ENCODE data around the gene DGCR8. TPM values are rescaled to one million over a fixed set of nuclear protein-coding genes. Genes with fewer than 3 reads are reported as not detected.

The DGCR8 gene
- total RNA-seq, 1 donor from 2014 or later = 29.0 TPM

DNA sequence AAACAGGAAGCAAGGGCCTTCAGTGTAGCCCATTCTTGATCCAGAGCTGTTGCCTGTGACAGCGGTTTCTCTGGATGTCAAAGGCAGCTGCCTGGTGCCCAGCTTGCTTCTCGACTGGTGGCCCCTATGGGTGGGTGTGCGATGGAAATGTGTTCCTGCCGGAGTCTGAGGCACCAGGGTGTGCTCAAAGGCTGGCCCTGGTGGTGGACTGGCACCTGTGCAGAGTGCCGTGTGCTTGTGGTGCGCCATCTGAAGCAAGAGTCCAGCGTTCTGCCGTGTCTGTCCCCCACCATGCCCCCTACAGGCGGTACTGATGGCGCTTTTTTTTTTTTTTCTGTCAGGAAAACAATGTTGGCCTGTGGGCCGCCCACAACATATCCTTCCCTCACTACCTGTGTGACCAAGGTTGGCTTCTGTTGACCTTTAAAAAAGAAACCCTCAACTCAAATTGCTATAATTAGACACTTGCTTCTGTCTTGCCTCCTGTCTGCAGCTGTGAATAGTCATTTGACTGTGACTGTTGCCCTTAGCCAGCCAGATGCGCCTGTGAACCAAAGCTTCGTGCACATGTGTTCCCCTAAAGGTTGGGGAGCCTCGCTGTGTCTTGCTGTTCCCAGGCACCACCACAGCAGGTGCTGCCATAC lies 31.1 kb downstream of the DGCR8 start:
- no peaks in the 10 kb centered on the region for H3K9me3 ChIP-seq (ENCODE audit: insufficient read depth, low read depth, low read length)
- no peak overlapping the region for H3K9ac ChIP-seq (ENCODE audit: low read length)
- H3K4me3 ChIP-seq (ENCODE audit: insufficient read depth, low read depth, low read length) = no peak overlapping the region
- H4K20me1 ChIP-seq (ENCODE audit: insufficient read depth, low read length) = peaks cover 73% of the 10 kb centered on the region
- H3K4me2 ChIP-seq (ENCODE audit: low read length) = no peak overlapping the region
- H3K36me3 ChIP-seq (ENCODE audit: insufficient read depth, low read length) = peaks cover 43% of the 10 kb centered on the region
- TF ChIP-seq, protein P1, sequence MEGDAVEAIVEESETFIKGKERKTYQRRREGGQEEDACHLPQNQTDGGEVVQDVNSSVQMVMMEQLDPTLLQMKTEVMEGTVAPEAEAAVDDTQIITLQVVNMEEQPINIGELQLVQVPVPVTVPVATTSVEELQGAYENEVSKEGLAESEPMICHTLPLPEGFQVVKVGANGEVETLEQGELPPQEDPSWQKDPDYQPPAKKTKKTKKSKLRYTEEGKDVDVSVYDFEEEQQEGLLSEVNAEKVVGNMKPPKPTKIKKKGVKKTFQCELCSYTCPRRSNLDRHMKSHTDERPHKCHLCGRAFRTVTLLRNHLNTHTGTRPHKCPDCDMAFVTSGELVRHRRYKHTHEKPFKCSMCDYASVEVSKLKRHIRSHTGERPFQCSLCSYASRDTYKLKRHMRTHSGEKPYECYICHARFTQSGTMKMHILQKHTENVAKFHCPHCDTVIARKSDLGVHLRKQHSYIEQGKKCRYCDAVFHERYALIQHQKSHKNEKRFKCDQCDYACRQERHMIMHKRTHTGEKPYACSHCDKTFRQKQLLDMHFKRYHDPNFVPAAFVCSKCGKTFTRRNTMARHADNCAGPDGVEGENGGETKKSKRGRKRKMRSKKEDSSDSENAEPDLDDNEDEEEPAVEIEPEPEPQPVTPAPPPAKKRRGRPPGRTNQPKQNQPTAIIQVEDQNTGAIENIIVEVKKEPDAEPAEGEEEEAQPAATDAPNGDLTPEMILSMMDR (IDR thresholded peaks at IDR 0.05; ENCODE audit: insufficient read depth, low read depth, low read length) = peak; percentile 48
- no peak for TF ChIP-seq EZH2 (IDR thresholded peaks at IDR 0.05; ENCODE audit: insufficient read depth, low read length)
- peaks cover 12% of the 10 kb centered on the region for H3K36me3 Mint-ChIP-seq (ENCODE audit: low read depth, unreplicated experiment)
- no peaks in the 10 kb centered on the region for H3K27me3 ChIP-seq (ENCODE audit: insufficient read depth, low read length)
- DNase-seq (ENCODE audit: low read depth) = peak; percentile 11
- no peaks in the 10 kb centered on the region for H3K4me1 Mint-ChIP-seq (ENCODE audit: low read depth, unreplicated experiment)
- H3K79me2 ChIP-seq (ENCODE audit: insufficient read depth, low read length) = peaks cover 37% of the 10 kb centered on the region
- FAIRE-seq = no peak
- no peak overlapping the region for H2AFZ ChIP-seq (ENCODE audit: low read depth, low read length)
- H3K9me3 Mint-ChIP-seq (ENCODE audit: unreplicated experiment) = no peaks in the 10 kb centered on the region
- no peak overlapping the region for H3K4me3 Mint-ChIP-seq (ENCODE audit: unreplicated experiment)
- no peaks in the 10 kb centered on the region for H3K27me3 Mint-ChIP-seq (ENCODE audit: low read depth, unreplicated experiment)
- H3K27ac ChIP-seq (ENCODE audit: low read depth, low read length) = no peak overlapping the region
- H3K4me1 ChIP-seq (ENCODE audit: insufficient read depth, low read length) = peaks cover 4% of the 10 kb centered on the region
- no peak overlapping the region for H3K27ac Mint-ChIP-seq (ENCODE audit: unreplicated experiment)

DNA sequence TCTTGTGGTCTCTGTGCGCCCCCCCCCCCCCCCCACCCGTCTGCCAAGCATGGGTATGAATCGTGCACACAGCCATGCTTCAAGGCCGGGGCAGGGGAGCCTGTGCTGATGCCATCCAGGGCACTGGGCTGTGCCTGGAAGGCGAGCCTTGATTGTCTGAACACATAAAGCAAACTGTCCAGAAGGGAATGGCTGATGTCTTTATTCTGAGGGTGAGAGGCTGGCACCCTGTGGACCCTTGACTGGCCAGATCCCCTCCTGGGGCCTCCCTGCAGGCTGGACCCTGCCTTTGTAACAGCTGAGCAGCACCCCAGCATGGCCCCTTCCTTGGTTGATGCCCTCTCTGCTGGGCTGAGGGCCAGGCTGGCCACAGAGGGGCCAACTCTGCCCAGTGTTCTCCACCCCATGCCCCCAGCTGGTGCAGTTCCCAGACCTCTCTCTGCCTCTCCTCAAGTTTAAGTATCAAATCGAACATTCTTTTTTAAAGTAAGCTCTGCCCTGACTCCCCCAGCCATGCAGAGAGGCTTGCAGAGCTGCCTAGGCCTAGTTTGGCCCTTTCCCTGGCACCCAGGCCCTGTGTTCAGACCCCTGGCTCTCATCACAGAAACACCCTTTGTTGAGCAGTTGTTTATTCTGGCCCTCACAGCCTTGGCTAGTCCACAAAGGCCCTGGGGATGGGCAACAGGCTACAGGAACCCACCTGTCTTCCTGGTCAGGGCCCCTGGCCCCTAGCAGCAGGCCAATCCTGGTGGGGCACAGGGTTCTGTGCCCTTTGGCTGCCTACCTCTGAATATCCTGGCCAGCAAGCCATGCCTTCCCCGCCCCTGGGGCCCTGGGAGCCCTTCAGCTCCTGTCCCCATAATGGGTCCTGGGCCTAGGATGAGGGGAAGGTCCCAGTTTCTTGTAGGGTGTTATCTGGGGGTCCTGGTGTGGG lies 31.9 kb downstream of the DGCR8 start:
- no peak overlapping the region for H3K27ac Mint-ChIP-seq (ENCODE audit: unreplicated experiment)
- Histone ChIP-seq H3K4me2 (ENCODE audit: low read length) (no peak overlapping the region), H3K27me3 (ENCODE audit: insufficient read depth, low read length) (no peaks in the 10 kb centered on the region), H3K4me1 (ENCODE audit: insufficient read depth, low read length) (peaks cover 5% of the 10 kb centered on the region), H3K9ac (ENCODE audit: low read length) (no peak overlapping the region), H3K36me3 (ENCODE audit: insufficient read depth, low read length) (peaks cover 37% of the 10 kb centered on the region), H3K4me3 (ENCODE audit: insufficient read depth, low read depth, low read length) (no peak overlapping the region), H3K79me2 (ENCODE audit: insufficient read depth, low read length) (peaks cover 37% of the 10 kb centered on the region), H4K20me1 (ENCODE audit: insufficient read depth, low read length) (peaks cover 65% of the 10 kb centered on the region), H2AFZ (ENCODE audit: low read depth, low read length) (no peak overlapping the region), H3K9me3 (ENCODE audit: insufficient read depth, low read depth, low read length) (no peaks in the 10 kb centered on the region), H3K27ac (ENCODE audit: low read depth, low read length) (no peak overlapping the region)
- peaks cover 12% of the 10 kb centered on the region for H3K36me3 Mint-ChIP-seq (ENCODE audit: low read depth, unreplicated experiment)
- H3K4me3 Mint-ChIP-seq (ENCODE audit: unreplicated experiment) = no peak overlapping the region
- no peak for DNase-seq (ENCODE audit: low read depth)
- no peaks in the 10 kb centered on the region for H3K9me3 Mint-ChIP-seq (ENCODE audit: unreplicated experiment)
- FAIRE-seq = no peak
- TF ChIP-seq, protein P1 (IDR thresholded peaks at IDR 0.05; ENCODE audit: insufficient read depth, low read depth, low read length) = no peak
- TF ChIP-seq EZH2 (IDR thresholded peaks at IDR 0.05; ENCODE audit: insufficient read depth, low read length) = no peak
- H3K4me1 Mint-ChIP-seq (ENCODE audit: low read depth, unreplicated experiment) = no peaks in the 10 kb centered on the region
- no peaks in the 10 kb centered on the region for H3K27me3 Mint-ChIP-seq (ENCODE audit: low read depth, unreplicated experiment)

Data from astrocyte (in vitro differentiated cells and primary cell).